ENCODE results near the gene RAB27A. TPM values are rescaled to one million over a fixed set of nuclear protein-coding genes. Genes with fewer than 3 reads are reported as not detected.

RAB27A gene
- total and polyA plus RNA-seq, 7 experiments from 2014 or later = 17.1 to 69.9 (median 20.7) TPM

DNA sequence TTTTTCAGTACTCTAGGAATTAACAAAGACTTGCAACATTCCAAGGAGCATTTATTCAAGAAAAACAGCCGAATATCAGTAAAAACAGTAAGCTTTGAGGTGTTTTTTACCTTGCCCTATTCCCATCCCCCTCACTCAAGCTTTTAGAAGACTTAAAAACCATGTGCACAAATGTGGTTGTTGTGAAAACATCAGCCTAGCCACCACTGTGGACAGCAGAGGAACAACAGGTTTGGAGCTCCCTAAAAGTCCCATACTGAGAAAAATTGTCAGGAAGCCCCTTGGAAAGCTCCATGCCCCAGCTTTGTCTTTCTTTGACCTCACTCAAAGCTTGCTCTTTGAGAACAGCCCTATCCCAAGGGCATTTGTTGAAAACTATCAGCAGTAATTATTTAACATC is 58.2 kb downstream of the RAB27A start:
- intact Hi-C loops (cut with micrococcal nuclease) = no loop called here
- peaks cover 0 to 12% of the 10 kb centered on the region in 2 donors for H3K4me1 ChIP-seq (ENCODE audit: control insufficient read depth in 2 of 2, insufficient read depth in 2 of 2, low read length in 2 of 2)
- H3K9me3 ChIP-seq (ENCODE audit: control insufficient read depth in 2 of 3, low read length in 3 of 3) = no peaks in the 10 kb centered on the region
- DNase-seq (no peak), ATAC-seq (no peak)
- ChIA-PET CTCF (interaction anchor here (0.5 kb wide), 1 partner anchor 285 kb away, joined by 3 read pairs; no protein-coding TSS in a partner anchor), POLR2A (no interaction called here)
- H3K4me1 Mint-ChIP-seq = peaks cover 0 to 37% (median 8%) of the 10 kb centered on the region in 7 donors
- H3K27ac Mint-ChIP-seq = no peak overlapping the region
- no peaks in the 10 kb centered on the region for H3K27me3 ChIP-seq (ENCODE audit: control insufficient read depth in 2 of 2, insufficient read depth in 2 of 2, low read length in 2 of 2)
- H3K9me3 Mint-ChIP-seq = no peaks in the 10 kb centered on the region
- peaks cover 0 to 12% (median 0%) of the 10 kb centered on the region in 3 experiments for H3K36me3 ChIP-seq (ENCODE audit: control insufficient read depth in 2 of 3, insufficient read depth in 3 of 3, low read length in 3 of 3)
- no peak overlapping the region for H3K4me3 ChIP-seq (ENCODE audit: low read length)
- H3K27ac ChIP-seq (ENCODE audit: low read depth, low read length) = no peak overlapping the region
- H3K4me3 Mint-ChIP-seq = no peak overlapping the region
- H3K36me3 Mint-ChIP-seq = peaks cover 5 to 33% (median 24%) of the 10 kb centered on the region in 5 donors
- H3K27me3 Mint-ChIP-seq = no peaks in the 10 kb centered on the region

DNA sequence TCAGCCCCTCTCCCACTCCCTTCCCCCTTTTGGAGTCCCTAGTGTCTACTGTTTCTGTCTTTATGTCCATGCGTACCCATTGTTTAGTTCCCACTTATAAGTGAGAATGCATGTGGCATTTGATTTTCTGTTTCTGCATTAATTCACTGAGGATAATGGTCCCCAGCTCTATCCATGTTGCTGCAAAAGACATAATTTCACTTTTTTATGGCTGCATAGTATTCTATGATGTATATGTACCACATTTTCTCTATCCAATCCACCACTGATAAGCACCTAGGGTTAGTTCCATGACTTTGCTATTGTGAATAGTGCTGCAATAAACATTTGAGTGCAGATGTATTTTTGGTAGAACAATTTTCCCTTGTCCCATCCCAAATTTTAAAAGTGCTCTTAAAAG is 58.7 kb downstream of the RAB27A start:
- no peak for ATAC-seq
- Mint-ChIP-seq H3K27ac (no peak overlapping the region), H3K27me3 (no peaks in the 10 kb centered on the region), H3K4me3 (peak overlapping the region in 1 of 10 donors; percentile 20), H3K4me1 (peaks cover under 1 to 37% (median 8%) of the 10 kb centered on the region in 7 donors), H3K9me3 (no peaks in the 10 kb centered on the region), H3K36me3 (peaks cover 5 to 33% (median 24%) of the 10 kb centered on the region in 5 donors)
- no peak for DNase-seq
- ChIA-PET POLR2A (interaction anchor here (1.3 kb wide), 1 partner anchor 10 kb away, joined by 3 read pairs; no protein-coding TSS in a partner anchor), CTCF (interaction anchor here (0.6 kb wide), 1 partner anchor 65 kb away, joined by 3 read pairs; no protein-coding TSS in a partner anchor)
- Histone ChIP-seq H3K4me3 (ENCODE audit: low read length) (no peak overlapping the region), H3K9me3 (ENCODE audit: control insufficient read depth in 2 of 3, low read length in 3 of 3) (no peaks in the 10 kb centered on the region), H3K36me3 (ENCODE audit: control insufficient read depth in 2 of 3, insufficient read depth in 3 of 3, low read length in 3 of 3) (peaks cover 0 to 12% (median 0%) of the 10 kb centered on the region in 3 experiments), H3K27me3 (ENCODE audit: control insufficient read depth in 2 of 2, insufficient read depth in 2 of 2, low read length in 2 of 2) (no peaks in the 10 kb centered on the region), H3K27ac (ENCODE audit: low read depth, low read length) (no peak overlapping the region), H3K4me1 (ENCODE audit: control insufficient read depth in 2 of 2, insufficient read depth in 2 of 2, low read length in 2 of 2) (peaks cover 0 to 12% of the 10 kb centered on the region in 2 donors)
- intact Hi-C loops (cut with micrococcal nuclease) = loop anchor here in 1 of 2 donors (1.0 kb wide), 1 partner anchor 10 kb away; no protein-coding TSS in a partner anchor

DNA sequence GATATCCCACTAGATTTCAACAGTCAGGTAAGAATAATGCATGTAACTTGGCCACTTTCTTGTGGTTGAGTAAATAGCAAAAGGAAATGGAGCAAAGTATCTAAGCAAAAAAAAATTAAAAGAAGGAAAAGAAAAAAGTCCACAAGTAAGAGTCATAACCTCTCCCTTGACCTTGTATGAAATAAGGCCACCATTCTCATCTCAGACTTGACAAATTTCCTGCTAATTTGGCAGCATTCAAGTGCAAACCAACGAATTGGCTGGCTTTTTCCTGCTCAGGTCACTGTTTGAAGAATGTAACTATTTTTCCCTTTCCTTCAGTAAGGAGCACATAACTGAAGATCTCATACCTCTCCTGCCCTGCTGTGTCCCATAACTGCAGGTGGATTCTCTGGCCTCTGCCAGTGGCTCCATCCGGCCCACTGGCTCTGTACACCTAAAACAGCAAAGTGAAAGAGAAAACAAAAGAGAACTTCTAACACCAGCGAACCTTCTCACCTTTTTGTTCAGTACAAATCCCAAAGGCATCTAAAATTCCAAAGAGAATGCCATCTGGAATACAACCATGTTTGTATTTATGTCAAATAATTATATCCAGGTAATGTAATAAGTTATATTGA is 59.5 kb downstream of the RAB27A start:
- no peak for ATAC-seq
- H3K4me1 Mint-ChIP-seq = peaks cover 8 to 37% (median 16%) of the 10 kb centered on the region in 7 donors
- Histone ChIP-seq H3K9me3 (ENCODE audit: control insufficient read depth in 2 of 3, low read length in 3 of 3) (no peaks in the 10 kb centered on the region), H3K4me1 (ENCODE audit: control insufficient read depth in 2 of 2, insufficient read depth in 2 of 2, low read length in 2 of 2) (peaks cover 3 to 15% of the 10 kb centered on the region in 2 donors), H3K27ac (ENCODE audit: low read depth, low read length) (no peak overlapping the region), H3K27me3 (ENCODE audit: control insufficient read depth in 2 of 2, insufficient read depth in 2 of 2, low read length in 2 of 2) (no peaks in the 10 kb centered on the region), H3K36me3 (ENCODE audit: control insufficient read depth in 2 of 3, insufficient read depth in 3 of 3, low read length in 3 of 3) (peaks cover 0 to 12% (median 0%) of the 10 kb centered on the region in 3 experiments), H3K4me3 (ENCODE audit: low read length) (no peak overlapping the region)
- peak overlapping the region in 2 of 10 donors; percentile 22 to 62 for H3K4me3 Mint-ChIP-seq
- DNase-seq = no peak
- ChIA-PET POLR2A (interaction anchor here (1.3 kb wide), 1 partner anchor 9 kb away, joined by 3 read pairs; no protein-coding TSS in a partner anchor), CTCF (interaction anchor here (0.6 to 1.6 kb wide), 2 partner anchors 61 to 65 kb away, joined by 3 to 4 read pairs; no protein-coding TSS in a partner anchor)
- H3K27ac Mint-ChIP-seq = peak overlapping the region in 4 of 9 donors; percentile 9 to 61 (median 24)
- intact Hi-C loops (cut with micrococcal nuclease) = loop anchor here in 1 of 2 donors (1.0 kb wide), 1 partner anchor 9 kb away; no protein-coding TSS in a partner anchor
- H3K36me3 Mint-ChIP-seq = peaks cover 5 to 28% (median 21%) of the 10 kb centered on the region in 5 donors
- H3K9me3 Mint-ChIP-seq = no peaks in the 10 kb centered on the region
- no peaks in the 10 kb centered on the region for H3K27me3 Mint-ChIP-seq

DNA sequence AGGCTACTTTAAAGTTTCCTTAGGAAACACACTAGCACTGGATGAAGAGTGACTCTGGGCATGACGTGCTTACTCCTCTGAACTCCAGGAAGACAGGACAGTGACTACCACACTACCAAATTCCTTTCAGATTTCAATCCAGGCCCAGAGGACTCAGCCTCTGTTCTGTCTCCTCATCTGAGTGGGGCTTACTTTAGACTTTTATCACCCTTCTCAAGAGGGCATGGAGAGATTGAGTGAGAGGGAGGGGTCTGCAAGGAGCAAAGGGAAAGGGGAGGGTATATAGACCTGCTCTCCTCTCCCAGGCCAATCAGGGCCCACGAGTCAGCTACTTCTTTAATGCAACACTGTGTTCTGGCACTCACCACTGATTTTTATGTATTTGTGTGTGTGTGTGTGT is 63.5 kb downstream of the RAB27A start:
- H3K9me3 ChIP-seq (ENCODE audit: control insufficient read depth in 2 of 3, low read length in 3 of 3) = no peaks in the 10 kb centered on the region
- H3K9me3 Mint-ChIP-seq = no peaks in the 10 kb centered on the region
- intact Hi-C loops (cut with micrococcal nuclease) = no loop called here
- no peaks in the 10 kb centered on the region for H3K27me3 Mint-ChIP-seq
- ATAC-seq (no peak), DNase-seq (no peak)
- H3K36me3 ChIP-seq (ENCODE audit: control insufficient read depth in 2 of 3, insufficient read depth in 3 of 3, low read length in 3 of 3) = peaks cover 0 to 12% (median 0%) of the 10 kb centered on the region in 3 experiments
- no peak overlapping the region for H3K4me3 Mint-ChIP-seq
- ChIA-PET CTCF (no interaction called here), POLR2A (no interaction called here)
- peaks cover 3 to 31% (median 5%) of the 10 kb centered on the region in 5 donors for H3K36me3 Mint-ChIP-seq
- peaks cover 40 to 50% of the 10 kb centered on the region in 2 donors for H3K4me1 ChIP-seq (ENCODE audit: control insufficient read depth in 2 of 2, insufficient read depth in 2 of 2, low read length in 2 of 2)
- peaks cover 35 to 60% (median 53%) of the 10 kb centered on the region in 7 donors for H3K4me1 Mint-ChIP-seq
- H3K4me3 ChIP-seq (ENCODE audit: low read length) = no peak overlapping the region
- no peaks in the 10 kb centered on the region for H3K27me3 ChIP-seq (ENCODE audit: control insufficient read depth in 2 of 2, insufficient read depth in 2 of 2, low read length in 2 of 2)
- H3K27ac Mint-ChIP-seq = no peak overlapping the region
- H3K27ac ChIP-seq (ENCODE audit: low read depth, low read length) = no peak overlapping the region

DNA sequence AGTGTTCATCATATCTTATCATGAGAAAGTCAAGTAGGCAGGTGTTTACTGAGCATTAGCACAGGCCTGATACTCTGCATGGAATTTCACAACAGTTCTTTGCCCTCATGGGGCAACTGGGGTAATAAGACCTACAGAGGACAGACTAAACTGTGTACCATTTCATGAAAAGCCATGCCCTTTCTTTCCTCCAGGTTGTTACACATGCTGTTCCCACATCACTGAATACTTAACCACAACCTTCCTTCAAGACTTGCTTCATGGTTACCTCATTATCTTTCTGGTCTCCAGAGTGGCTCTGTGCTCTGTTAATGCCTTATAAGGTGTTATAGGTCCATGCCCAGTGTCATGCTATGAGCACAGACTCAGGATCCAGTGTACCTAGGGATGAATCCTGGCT is 64.7 kb downstream of the RAB27A start:
- H3K27me3 ChIP-seq (ENCODE audit: control insufficient read depth in 2 of 2, insufficient read depth in 2 of 2, low read length in 2 of 2) = no peaks in the 10 kb centered on the region
- H3K4me1 ChIP-seq (ENCODE audit: control insufficient read depth in 2 of 2, insufficient read depth in 2 of 2, low read length in 2 of 2) = peaks cover 40 to 47% of the 10 kb centered on the region in 2 donors
- peak overlapping the region in 7 of 9 donors; percentile 8 to 70 (median 46) for H3K27ac Mint-ChIP-seq
- H3K9me3 Mint-ChIP-seq = no peaks in the 10 kb centered on the region
- H3K36me3 Mint-ChIP-seq = peaks cover 3 to 26% (median 5%) of the 10 kb centered on the region in 5 donors
- ATAC-seq (peak; percentile 82), DNase-seq (peak in 6 of 9 donors; percentile 27 to 50 (median 30))
- H3K36me3 ChIP-seq (ENCODE audit: control insufficient read depth in 2 of 3, insufficient read depth in 3 of 3, low read length in 3 of 3) = peaks cover 0 to 12% (median 0%) of the 10 kb centered on the region in 3 experiments
- H3K9me3 ChIP-seq (ENCODE audit: control insufficient read depth in 2 of 3, low read length in 3 of 3) = no peaks in the 10 kb centered on the region
- H3K27ac ChIP-seq (ENCODE audit: low read depth, low read length) = no peak overlapping the region
- ChIA-PET CTCF (no interaction called here), POLR2A (no interaction called here)
- H3K27me3 Mint-ChIP-seq = no peaks in the 10 kb centered on the region
- H3K4me3 Mint-ChIP-seq = peak overlapping the region in 7 of 10 donors; percentile 18 to 57 (median 47)
- peaks cover 38 to 56% (median 54%) of the 10 kb centered on the region in 7 donors for H3K4me1 Mint-ChIP-seq
- intact Hi-C loops (cut with micrococcal nuclease) = loop anchor here in 1 of 2 donors (2.0 kb wide), 1 partner anchor 30 kb away; no protein-coding TSS in a partner anchor
- H3K4me3 ChIP-seq (ENCODE audit: low read length) = no peak overlapping the region

DNA sequence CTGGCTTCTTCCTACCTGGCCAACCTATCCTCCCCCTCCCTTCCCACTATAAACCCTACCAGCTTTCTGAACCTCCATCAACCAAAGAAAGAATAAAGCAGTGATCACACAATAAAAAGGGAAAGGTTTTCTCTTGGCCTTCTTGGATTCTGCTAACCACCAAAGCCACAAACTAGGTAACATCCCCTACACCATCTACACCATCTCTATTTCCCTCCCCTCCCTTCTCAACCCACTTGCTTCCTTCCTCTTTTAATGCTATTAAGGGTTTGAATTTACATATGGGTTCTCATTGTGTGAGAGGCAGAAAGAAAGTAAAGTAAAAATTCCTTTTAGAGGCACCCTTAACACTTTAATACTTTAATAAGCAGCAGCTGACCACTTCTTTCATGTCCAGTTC is 67.0 kb downstream of the RAB27A start:
- Histone ChIP-seq H3K4me3 (ENCODE audit: low read length) (peak overlapping the region; percentile 7), H3K4me1 (ENCODE audit: control insufficient read depth in 2 of 2, insufficient read depth in 2 of 2, low read length in 2 of 2) (peaks cover 43 to 54% of the 10 kb centered on the region in 2 donors), H3K27me3 (ENCODE audit: control insufficient read depth in 2 of 2, insufficient read depth in 2 of 2, low read length in 2 of 2) (no peaks in the 10 kb centered on the region), H3K36me3 (ENCODE audit: control insufficient read depth in 2 of 3, insufficient read depth in 3 of 3, low read length in 3 of 3) (peaks cover 0 to 5% (median 0%) of the 10 kb centered on the region in 3 experiments), H3K27ac (ENCODE audit: low read depth, low read length) (no peak overlapping the region), H3K9me3 (ENCODE audit: control insufficient read depth in 2 of 3, low read length in 3 of 3) (no peaks in the 10 kb centered on the region)
- H3K9me3 Mint-ChIP-seq = no peaks in the 10 kb centered on the region
- no peaks in the 10 kb centered on the region for H3K27me3 Mint-ChIP-seq
- CTCF ChIA-PET = interaction anchor here (1.1 kb wide), 1 partner anchor 217 kb away, joined by 4 read pairs; no protein-coding TSS in a partner anchor
- POLR2A ChIA-PET = interaction anchor here (0.9 to 2.3 kb wide), 2 partner anchors 25 to 45 kb away, joined by 5 to 11 read pairs; partner anchors contain the start of gene RSL24D1
- peaks cover 44 to 70% (median 49%) of the 10 kb centered on the region in 7 donors for H3K4me1 Mint-ChIP-seq
- DNase-seq (peak in 1 of 9 donors; percentile 8), ATAC-seq (peak; percentile 62)
- H3K36me3 Mint-ChIP-seq = peaks cover 0 to 35% (median 3%) of the 10 kb centered on the region in 5 donors
- H3K4me3 Mint-ChIP-seq = peak overlapping the region; percentile 39 to 69 (median 57)
- intact Hi-C loops (cut with micrococcal nuclease) = no loop called here
- H3K27ac Mint-ChIP-seq = peak overlapping the region in 6 of 9 donors; percentile 0 to 65 (median 21)
